Heart left ventricle (tissue), 13 donors: ENCODE data around the gene SYNDIG1.

Experiments used
- POLR2A ChIP-seq, 2 donors: fragments of 450-650 bp; IDR thresholded peaks; one replicate each; pipeline ENCODE4 v1.6.1; 2017; ENCODE audit warnings: antibody characterized with exemption in 2 of 2, mild to moderate bottlenecking in 2 of 2, moderate library complexity in 2 of 2
- TF ChIP-seq, protein P1 (sequence below), 12 donors: fragments of 200-600 bp; sonication (generic) in 4 of 12; IDR thresholded peaks; one replicate each; pipeline versions ENCODE4 v1.5.0 to v1.8.0; 2018 to 2022; ENCODE audit warnings: antibody characterized with exemption in 12 of 12, mild to moderate bottlenecking in 5 of 12
- donor health status: ischemic (EF 13 %, LVEDD 7.1; RV severe dilation, severe dysfunction).
- donor health status: DM: no; HTN: yes; CAD: no.
- donor health status: DM: no; HTN: no; CAD: no.
- donor health status: ischemic (EF 25% LVEDD 6.9; RV normal size, moderate dysfunction).
- donor health status: ischemic (EF 25% LVEDD 5.7; RV mildly dilated, moderate dysfunction).
- donor health status: ischemic (EF 35%, LVEDD 5.7; RV mildly dilated, moderate dysfunction).
- donor health status: nonischemic (EF 11% LVEDD 7.7; RV severe dilation, severe dysfunction).
- donor health status: DM: yes; HTN: yes; CAD: no.
- donor health status: PGD.
- donor health status: ischemic (EF 29% LVEDD 5.4; RV normal size, mild dysfunction).
- donor health status: nonischemic (EF 23%, LVEDD 6.1; RV moderate dilation, normal function).

DNA sequence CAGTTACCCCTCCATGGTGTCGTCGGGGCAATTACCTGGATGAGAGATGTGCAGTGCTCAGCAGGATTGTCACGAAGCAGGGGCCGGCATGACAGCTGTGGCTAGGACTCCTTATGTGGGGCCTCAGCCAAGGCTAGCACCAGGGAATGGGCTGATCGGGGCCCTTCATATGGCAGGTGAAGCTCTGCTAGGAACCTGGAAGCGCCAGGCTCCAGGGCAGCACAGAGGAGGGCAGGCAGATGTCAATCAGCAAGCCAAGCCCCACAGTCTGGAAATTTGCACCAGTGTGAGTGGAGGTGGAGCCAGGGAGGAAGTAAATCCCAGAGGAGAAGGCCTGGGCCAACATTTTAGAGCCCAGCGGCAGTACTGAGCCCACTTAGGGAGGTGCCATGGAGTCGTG lies 21.2 kb downstream of the SYNDIG1 start:
- no peak for TF ChIP-seq POLR2A (IDR thresholded peaks at IDR 0.05)
- TF ChIP-seq, protein P1, sequence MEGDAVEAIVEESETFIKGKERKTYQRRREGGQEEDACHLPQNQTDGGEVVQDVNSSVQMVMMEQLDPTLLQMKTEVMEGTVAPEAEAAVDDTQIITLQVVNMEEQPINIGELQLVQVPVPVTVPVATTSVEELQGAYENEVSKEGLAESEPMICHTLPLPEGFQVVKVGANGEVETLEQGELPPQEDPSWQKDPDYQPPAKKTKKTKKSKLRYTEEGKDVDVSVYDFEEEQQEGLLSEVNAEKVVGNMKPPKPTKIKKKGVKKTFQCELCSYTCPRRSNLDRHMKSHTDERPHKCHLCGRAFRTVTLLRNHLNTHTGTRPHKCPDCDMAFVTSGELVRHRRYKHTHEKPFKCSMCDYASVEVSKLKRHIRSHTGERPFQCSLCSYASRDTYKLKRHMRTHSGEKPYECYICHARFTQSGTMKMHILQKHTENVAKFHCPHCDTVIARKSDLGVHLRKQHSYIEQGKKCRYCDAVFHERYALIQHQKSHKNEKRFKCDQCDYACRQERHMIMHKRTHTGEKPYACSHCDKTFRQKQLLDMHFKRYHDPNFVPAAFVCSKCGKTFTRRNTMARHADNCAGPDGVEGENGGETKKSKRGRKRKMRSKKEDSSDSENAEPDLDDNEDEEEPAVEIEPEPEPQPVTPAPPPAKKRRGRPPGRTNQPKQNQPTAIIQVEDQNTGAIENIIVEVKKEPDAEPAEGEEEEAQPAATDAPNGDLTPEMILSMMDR (IDR thresholded peaks at IDR 0.05), result no peak
